Measurements from ENCODE around the gene ABLIM1. TPM values are rescaled to one million over a fixed set of nuclear protein-coding genes. Genes with fewer than 3 reads are reported as not detected.
A peak's percentile ranks its signal among the peaks of the same experiment; 100 is the strongest.

The ABLIM1 gene
- total and polyA plus RNA-seq, 2 of the 13 experiments (the other 11 are each of a cell fraction or from before 2014, with no cell fraction given), result 59.4 to 92.7 TPM

DNA sequence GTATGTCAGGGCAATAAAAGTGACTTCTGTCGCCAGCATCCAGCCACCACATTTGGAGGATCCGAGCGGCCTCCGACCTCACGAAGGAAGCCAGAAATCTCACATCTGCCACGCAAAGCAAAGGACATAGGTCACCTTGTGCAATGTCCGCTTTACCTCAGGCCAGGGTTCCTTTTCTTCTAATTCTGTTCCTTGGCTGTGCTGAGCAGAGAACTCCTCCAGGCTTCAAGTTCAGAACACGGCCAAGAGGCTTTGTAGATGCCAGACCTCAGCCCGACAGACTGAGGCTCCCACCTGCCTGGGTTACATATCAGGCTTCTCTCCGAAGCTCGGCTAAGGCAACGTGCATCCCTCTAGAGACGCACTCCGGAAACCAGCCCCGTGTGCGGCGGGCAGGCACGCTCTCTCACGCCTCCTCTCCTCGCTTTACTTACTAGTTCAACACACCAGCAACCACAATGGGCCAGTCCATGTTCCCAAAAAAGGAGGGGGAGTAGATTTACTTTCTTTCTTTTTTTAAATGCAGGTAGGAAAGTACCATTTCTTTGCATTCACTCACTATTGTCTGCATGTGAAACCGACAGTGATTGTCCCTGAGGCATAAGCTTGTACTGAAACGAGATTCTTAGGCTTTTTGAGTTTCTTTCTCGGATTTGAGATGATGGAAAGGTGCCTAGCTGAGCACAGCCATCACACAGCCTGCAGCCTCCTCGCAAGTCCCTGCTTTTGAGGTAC is 131.4 kb downstream of the ABLIM1 start (continued):
- TF ChIP-seq, protein P1, sequence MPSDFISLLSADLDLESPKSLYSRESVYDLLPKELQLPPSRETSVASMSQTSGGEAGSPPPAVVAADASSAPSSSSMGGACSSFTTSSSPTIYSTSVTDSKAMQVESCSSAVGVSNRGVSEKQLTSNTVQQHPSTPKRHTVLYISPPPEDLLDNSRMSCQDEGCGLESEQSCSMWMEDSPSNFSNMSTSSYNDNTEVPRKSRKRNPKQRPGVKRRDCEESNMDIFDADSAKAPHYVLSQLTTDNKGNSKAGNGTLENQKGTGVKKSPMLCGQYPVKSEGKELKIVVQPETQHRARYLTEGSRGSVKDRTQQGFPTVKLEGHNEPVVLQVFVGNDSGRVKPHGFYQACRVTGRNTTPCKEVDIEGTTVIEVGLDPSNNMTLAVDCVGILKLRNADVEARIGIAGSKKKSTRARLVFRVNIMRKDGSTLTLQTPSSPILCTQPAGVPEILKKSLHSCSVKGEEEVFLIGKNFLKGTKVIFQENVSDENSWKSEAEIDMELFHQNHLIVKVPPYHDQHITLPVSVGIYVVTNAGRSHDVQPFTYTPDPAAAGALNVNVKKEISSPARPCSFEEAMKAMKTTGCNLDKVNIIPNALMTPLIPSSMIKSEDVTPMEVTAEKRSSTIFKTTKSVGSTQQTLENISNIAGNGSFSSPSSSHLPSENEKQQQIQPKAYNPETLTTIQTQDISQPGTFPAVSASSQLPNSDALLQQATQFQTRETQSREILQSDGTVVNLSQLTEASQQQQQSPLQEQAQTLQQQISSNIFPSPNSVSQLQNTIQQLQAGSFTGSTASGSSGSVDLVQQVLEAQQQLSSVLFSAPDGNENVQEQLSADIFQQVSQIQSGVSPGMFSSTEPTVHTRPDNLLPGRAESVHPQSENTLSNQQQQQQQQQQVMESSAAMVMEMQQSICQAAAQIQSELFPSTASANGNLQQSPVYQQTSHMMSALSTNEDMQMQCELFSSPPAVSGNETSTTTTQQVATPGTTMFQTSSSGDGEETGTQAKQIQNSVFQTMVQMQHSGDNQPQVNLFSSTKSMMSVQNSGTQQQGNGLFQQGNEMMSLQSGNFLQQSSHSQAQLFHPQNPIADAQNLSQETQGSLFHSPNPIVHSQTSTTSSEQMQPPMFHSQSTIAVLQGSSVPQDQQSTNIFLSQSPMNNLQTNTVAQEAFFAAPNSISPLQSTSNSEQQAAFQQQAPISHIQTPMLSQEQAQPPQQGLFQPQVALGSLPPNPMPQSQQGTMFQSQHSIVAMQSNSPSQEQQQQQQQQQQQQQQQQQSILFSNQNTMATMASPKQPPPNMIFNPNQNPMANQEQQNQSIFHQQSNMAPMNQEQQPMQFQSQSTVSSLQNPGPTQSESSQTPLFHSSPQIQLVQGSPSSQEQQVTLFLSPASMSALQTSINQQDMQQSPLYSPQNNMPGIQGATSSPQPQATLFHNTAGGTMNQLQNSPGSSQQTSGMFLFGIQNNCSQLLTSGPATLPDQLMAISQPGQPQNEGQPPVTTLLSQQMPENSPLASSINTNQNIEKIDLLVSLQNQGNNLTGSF (CRISPR knock-in tag; IDR thresholded peaks at IDR 0.05), result peak; percentile 92
- TF ChIP-seq ZNF484 (CRISPR knock-in tag; IDR thresholded peaks at IDR 0.05; ENCODE audit: borderline replicate concordance, low read depth) (no peak), NCOR1 (IDR thresholded peaks at IDR 0.05; ENCODE audit: borderline replicate concordance, low read length) (peak; percentile 86), WIZ (CRISPR knock-in tag; IDR thresholded peaks at IDR 0.05) (no peak), HNF4A (CRISPR knock-in tag; IDR thresholded peaks at IDR 0.05) (peak; percentile 91), ZNF335 (CRISPR knock-in tag; IDR thresholded peaks at IDR 0.05) (peak; percentile 45; the same call in 1 of the 2 replicates), KLF12 (CRISPR knock-in tag; IDR thresholded peaks at IDR 0.05; ENCODE audit: borderline replicate concordance) (no peak), ZBTB1 (CRISPR knock-in tag; IDR thresholded peaks at IDR 0.05; ENCODE audit: borderline replicate concordance) (no peak), MED8 (CRISPR knock-in tag; IDR thresholded peaks at IDR 0.05; ENCODE audit: insufficient replicate concordance) (peak; percentile 23), LCORL (IDR thresholded peaks at IDR 0.05) (no peak), LCORL (CRISPR knock-in tag; IDR thresholded peaks at IDR 0.05) (peak; percentile 87), ZSCAN21 (CRISPR knock-in tag; IDR thresholded peaks at IDR 0.05; ENCODE audit: borderline replicate concordance) (no peak), PAF1 (CRISPR knock-in tag; IDR thresholded peaks at IDR 0.05) (no peak), NFRKB (IDR thresholded peaks at IDR 0.05) (no peak), ZNF577 (CRISPR knock-in tag; IDR thresholded peaks at IDR 0.05; ENCODE audit: borderline replicate concordance, low read depth) (no peak), PHF5A (CRISPR knock-in tag; IDR thresholded peaks at IDR 0.05; ENCODE audit: low read depth, unreplicated experiment) (peak; percentile 15), ARHGAP35 (CRISPR knock-in tag; IDR thresholded peaks at IDR 0.05; ENCODE audit: borderline replicate concordance) (0 out of 2 replicates have a peak, but pooled peaks have one; percentile 54), ZNF607 (CRISPR knock-in tag; IDR thresholded peaks at IDR 0.05; ENCODE audit: borderline replicate concordance) (peak; percentile 57), NKX3-1 (CRISPR knock-in tag; IDR thresholded peaks at IDR 0.05) (peak; percentile 60; the same call in 1 of the 2 replicates)
- TF ChIP-seq, protein P2, sequence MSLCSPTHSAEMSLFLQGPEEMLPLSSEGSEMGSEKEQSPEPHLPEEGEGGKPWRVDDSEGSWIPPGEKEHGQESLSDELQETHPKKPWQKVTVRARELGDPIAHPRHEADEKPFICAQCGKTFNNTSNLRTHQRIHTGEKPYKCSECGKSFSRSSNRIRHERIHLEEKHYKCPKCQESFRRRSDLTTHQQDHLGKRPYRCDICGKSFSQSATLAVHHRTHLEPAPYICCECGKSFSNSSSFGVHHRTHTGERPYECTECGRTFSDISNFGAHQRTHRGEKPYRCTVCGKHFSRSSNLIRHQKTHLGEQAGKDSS (CRISPR knock-in tag; IDR thresholded peaks at IDR 0.05; ENCODE audit: borderline replicate concordance, low read depth), result peak; percentile 92
- TF ChIP-seq, protein P3, sequence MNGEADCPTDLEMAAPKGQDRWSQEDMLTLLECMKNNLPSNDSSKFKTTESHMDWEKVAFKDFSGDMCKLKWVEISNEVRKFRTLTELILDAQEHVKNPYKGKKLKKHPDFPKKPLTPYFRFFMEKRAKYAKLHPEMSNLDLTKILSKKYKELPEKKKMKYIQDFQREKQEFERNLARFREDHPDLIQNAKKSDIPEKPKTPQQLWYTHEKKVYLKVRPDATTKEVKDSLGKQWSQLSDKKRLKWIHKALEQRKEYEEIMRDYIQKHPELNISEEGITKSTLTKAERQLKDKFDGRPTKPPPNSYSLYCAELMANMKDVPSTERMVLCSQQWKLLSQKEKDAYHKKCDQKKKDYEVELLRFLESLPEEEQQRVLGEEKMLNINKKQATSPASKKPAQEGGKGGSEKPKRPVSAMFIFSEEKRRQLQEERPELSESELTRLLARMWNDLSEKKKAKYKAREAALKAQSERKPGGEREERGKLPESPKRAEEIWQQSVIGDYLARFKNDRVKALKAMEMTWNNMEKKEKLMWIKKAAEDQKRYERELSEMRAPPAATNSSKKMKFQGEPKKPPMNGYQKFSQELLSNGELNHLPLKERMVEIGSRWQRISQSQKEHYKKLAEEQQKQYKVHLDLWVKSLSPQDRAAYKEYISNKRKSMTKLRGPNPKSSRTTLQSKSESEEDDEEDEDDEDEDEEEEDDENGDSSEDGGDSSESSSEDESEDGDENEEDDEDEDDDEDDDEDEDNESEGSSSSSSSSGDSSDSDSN (CRISPR knock-in tag; IDR thresholded peaks at IDR 0.05), result peak; percentile 79

Measured in HepG2 (cell line).